Measurements from ENCODE around the gene SMARCA4.

DNA sequence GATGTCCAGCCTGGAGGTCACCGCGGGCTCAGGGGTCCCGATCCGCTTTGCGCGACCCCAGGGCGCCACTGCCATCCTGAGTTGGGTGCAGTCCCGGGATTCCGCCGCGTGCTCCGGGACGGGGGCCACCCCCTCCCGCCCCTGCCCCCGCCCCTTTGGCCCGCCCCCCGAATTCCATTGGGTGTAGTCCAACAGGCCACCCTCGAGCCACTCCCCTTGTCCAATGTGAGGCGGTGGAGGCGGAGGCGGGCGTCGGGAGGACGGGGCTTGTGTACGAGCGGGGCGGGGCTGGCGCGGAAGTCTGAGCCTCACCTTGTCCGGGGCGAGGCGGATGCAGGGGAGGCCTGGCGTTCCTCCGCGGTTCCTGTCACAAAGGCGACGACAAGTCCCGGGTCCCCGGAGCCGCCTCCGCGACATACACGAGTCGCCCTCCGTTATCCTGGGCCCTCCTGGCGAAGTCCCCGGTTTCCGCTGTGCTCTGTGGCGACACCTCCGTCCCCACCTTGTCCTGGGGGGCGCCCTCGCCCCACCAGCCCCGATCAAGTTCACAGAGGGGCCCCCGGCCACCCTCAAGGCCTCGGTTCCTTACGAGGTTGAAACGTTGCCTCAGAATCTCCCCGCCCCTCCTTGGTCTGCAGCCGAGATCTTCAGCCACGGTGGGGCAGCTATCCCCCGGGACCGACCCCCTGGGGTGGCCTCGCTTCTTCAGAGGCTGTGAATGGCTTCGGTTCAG, 129.6 kb downstream of the SMARCA4 start:
- TF ChIP-seq, protein P1, sequence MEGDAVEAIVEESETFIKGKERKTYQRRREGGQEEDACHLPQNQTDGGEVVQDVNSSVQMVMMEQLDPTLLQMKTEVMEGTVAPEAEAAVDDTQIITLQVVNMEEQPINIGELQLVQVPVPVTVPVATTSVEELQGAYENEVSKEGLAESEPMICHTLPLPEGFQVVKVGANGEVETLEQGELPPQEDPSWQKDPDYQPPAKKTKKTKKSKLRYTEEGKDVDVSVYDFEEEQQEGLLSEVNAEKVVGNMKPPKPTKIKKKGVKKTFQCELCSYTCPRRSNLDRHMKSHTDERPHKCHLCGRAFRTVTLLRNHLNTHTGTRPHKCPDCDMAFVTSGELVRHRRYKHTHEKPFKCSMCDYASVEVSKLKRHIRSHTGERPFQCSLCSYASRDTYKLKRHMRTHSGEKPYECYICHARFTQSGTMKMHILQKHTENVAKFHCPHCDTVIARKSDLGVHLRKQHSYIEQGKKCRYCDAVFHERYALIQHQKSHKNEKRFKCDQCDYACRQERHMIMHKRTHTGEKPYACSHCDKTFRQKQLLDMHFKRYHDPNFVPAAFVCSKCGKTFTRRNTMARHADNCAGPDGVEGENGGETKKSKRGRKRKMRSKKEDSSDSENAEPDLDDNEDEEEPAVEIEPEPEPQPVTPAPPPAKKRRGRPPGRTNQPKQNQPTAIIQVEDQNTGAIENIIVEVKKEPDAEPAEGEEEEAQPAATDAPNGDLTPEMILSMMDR (IDR thresholded peaks at IDR 0.05) = no peak
- peak; percentile 98 for TF ChIP-seq POLR2A (IDR thresholded peaks at IDR 0.05)

Measured in right lobe of liver (tissue), 4 donors.